HepG2 (cell line): ENCODE measurements around the gene OSGIN1. TPM values are rescaled to one million over a fixed set of nuclear protein-coding genes. Genes with fewer than 3 reads are reported as not detected.
A peak's percentile ranks its signal among the peaks of the same experiment; 100 is the strongest.

ENCODE experiments used
- DMAP1 ChIP-seq: IDR thresholded peaks from 2 replicates; pipeline ENCODE4 v1.6.1; 2016
- FOXP4 ChIP-seq: sonication (generic); formaldehyde crosslinking; IDR thresholded peaks from 2 replicates; pipeline ENCODE4 v1.4.0; 2020; ENCODE audit warnings: missing genetic modification reagents
- MXD4 ChIP-seq: IDR thresholded peaks from 2 replicates; pipeline ENCODE4 v1.6.1; 2016; ENCODE audit warnings: mild to moderate bottlenecking, missing biosample characterization, missing genetic modification reagents
- PHF8 ChIP-seq: sonication (generic); formaldehyde crosslinking; IDR thresholded peaks from 2 replicates; pipeline ENCODE4 v1.5.0; 2020; ENCODE audit warnings: missing genetic modification reagents
- POLR2A ChIP-seq, 2 experiments: IDR thresholded peaks; 2 replicates each; pipeline ENCODE4 v1.6.1; 2011; ENCODE audit warnings: low read depth in 2 of 2, low read length in 2 of 2, mild to moderate bottlenecking in 1 of 2, moderate library complexity in 1 of 2; ENCODE audit not compliant: insufficient read depth in 1 of 2
- SATB2 ChIP-seq: sonication (generic); formaldehyde crosslinking; IDR thresholded peaks from 2 replicates; pipeline ENCODE4 v1.5.0; 2020; ENCODE audit warnings: missing genetic modification reagents
- TAF15 ChIP-seq: fragments of 200-400 bp; formaldehyde crosslinking; IDR thresholded peaks from one replicate; pipeline ENCODE4 v1.6.1; 2018; ENCODE audit warnings: mild to moderate bottlenecking, low read depth, low read length; ENCODE audit not compliant: poor library complexity, severe bottlenecking
- THAP9 ChIP-seq: sonication (generic); formaldehyde crosslinking; IDR thresholded peaks from 2 replicates; pipeline ENCODE4; 2020; ENCODE audit warnings: missing genetic modification reagents, mild to moderate bottlenecking, borderline replicate concordance
- ZNF777 ChIP-seq: sonication (generic); formaldehyde crosslinking; IDR thresholded peaks from 2 replicates; pipeline ENCODE4 v1.4.0; 2020; ENCODE audit warnings: missing genetic modification reagents
- ZZZ3 ChIP-seq: sonication (generic); formaldehyde crosslinking; IDR thresholded peaks from 2 replicates; pipeline ENCODE4 v1.4.0; 2020; ENCODE audit warnings: missing genetic modification reagents, mild to moderate bottlenecking, borderline replicate concordance
- polyA plus RNA-seq, 8 experiments: library from polyadenylated mRNA; depleted of rRNA in 3 of 8; stranded (reverse) in 7 of 8; unstranded in 1 of 8; fragments of >200 nt; fragmentation: Illumina TruSeq in 4 of 8; extraction: Trizol in 4 of 8; gene quantifications; 2 replicates each; pipeline versions ENCODE4 v1.2.1 to v1.2.3, GENCODE V29; 2011 to 2016; ENCODE audit warnings: low read depth in 4 of 8, missing spikeins in 1 of 8, mixed read lengths in 1 of 8; ENCODE audit not compliant: insufficient read depth in 1 of 8
- total RNA-seq, 5 experiments: library from RNA; depleted of rRNA; stranded (reverse); fragments of >200 nt; fragmentation: Illumina TruSeq; extraction: Trizol; gene quantifications; 2 replicates each; pipeline ENCODE4 v1.2.3, GENCODE V29; 2016; ENCODE audit warnings: low read depth in 1 of 5
- TF ChIP-seq, protein P1 (sequence below): fragments of 450-650 bp; IDR thresholded peaks from 2 replicates; pipeline ENCODE4 v1.6.1; 2017
- TF ChIP-seq, protein P2 (sequence below): sonication (generic); formaldehyde crosslinking; conservative IDR thresholded peaks from 2 replicates; pipeline ENCODE4 v1.8.1; 2023; ENCODE audit warnings: missing genetic modification reagents
- TF ChIP-seq, protein P3 (sequence below): sonication (generic); formaldehyde crosslinking; IDR thresholded peaks from 2 replicates; pipeline ENCODE4 v1.4.0; 2020; ENCODE audit warnings: missing genetic modification reagents

OSGIN1 gene
- total and polyA plus RNA-seq, 2 of the 13 experiments (the other 11 are each of a cell fraction or from before 2014, with no cell fraction given): 20.5 to 27.1 TPM

GRCh38 chr16:83947642-83948234 lies 5.3 kb upstream of the OSGIN1 start (continued):
- TF ChIP-seq SATB2 (CRISPR knock-in tag) (no peak), THAP9 (CRISPR knock-in tag) (peak; percentile 67; the same call in 1 of the 2 replicates), POLR2A (IDR thresholded peaks at IDR 0.05; ENCODE audit: insufficient read depth in 1 of 2, low read depth in 2 of 2, low read length in 2 of 2) (peak in 1 of 2 experiments; percentile 47; a peak in 1 of 4 replicates), TAF15 (no peak), FOXP4 (CRISPR knock-in tag) (no peak), PHF8 (no peak), DMAP1 (CRISPR knock-in tag) (peak; percentile 43; the same call in 1 of the 2 replicates), MXD4 (no peak), ZZZ3 (CRISPR knock-in tag) (no peak), ZNF777 (CRISPR knock-in tag) (peak; percentile 82)
- TF ChIP-seq, protein P1, sequence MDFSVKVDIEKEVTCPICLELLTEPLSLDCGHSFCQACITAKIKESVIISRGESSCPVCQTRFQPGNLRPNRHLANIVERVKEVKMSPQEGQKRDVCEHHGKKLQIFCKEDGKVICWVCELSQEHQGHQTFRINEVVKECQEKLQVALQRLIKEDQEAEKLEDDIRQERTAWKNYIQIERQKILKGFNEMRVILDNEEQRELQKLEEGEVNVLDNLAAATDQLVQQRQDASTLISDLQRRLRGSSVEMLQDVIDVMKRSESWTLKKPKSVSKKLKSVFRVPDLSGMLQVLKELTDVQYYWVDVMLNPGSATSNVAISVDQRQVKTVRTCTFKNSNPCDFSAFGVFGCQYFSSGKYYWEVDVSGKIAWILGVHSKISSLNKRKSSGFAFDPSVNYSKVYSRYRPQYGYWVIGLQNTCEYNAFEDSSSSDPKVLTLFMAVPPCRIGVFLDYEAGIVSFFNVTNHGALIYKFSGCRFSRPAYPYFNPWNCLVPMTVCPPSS: no peak
- TF ChIP-seq, protein P2, sequence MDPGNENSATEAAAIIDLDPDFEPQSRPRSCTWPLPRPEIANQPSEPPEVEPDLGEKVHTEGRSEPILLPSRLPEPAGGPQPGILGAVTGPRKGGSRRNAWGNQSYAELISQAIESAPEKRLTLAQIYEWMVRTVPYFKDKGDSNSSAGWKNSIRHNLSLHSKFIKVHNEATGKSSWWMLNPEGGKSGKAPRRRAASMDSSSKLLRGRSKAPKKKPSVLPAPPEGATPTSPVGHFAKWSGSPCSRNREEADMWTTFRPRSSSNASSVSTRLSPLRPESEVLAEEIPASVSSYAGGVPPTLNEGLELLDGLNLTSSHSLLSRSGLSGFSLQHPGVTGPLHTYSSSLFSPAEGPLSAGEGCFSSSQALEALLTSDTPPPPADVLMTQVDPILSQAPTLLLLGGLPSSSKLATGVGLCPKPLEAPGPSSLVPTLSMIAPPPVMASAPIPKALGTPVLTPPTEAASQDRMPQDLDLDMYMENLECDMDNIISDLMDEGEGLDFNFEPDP (CRISPR knock-in tag): 0 out of 2 replicates have a peak, but pooled peaks have one; percentile 25
- TF ChIP-seq, protein P3, sequence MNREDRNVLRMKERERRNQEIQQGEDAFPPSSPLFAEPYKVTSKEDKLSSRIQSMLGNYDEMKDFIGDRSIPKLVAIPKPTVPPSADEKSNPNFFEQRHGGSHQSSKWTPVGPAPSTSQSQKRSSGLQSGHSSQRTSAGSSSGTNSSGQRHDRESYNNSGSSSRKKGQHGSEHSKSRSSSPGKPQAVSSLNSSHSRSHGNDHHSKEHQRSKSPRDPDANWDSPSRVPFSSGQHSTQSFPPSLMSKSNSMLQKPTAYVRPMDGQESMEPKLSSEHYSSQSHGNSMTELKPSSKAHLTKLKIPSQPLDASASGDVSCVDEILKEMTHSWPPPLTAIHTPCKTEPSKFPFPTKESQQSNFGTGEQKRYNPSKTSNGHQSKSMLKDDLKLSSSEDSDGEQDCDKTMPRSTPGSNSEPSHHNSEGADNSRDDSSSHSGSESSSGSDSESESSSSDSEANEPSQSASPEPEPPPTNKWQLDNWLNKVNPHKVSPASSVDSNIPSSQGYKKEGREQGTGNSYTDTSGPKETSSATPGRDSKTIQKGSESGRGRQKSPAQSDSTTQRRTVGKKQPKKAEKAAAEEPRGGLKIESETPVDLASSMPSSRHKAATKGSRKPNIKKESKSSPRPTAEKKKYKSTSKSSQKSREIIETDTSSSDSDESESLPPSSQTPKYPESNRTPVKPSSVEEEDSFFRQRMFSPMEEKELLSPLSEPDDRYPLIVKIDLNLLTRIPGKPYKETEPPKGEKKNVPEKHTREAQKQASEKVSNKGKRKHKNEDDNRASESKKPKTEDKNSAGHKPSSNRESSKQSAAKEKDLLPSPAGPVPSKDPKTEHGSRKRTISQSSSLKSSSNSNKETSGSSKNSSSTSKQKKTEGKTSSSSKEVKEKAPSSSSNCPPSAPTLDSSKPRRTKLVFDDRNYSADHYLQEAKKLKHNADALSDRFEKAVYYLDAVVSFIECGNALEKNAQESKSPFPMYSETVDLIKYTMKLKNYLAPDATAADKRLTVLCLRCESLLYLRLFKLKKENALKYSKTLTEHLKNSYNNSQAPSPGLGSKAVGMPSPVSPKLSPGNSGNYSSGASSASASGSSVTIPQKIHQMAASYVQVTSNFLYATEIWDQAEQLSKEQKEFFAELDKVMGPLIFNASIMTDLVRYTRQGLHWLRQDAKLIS (CRISPR knock-in tag): no peak
